OCI-LY1 (cell line): ENCODE data around the gene RGS7.

ENCODE experiments used
- H2AFZ ChIP-seq: fragments of 200-600 bp; sonication (generic), shearing (Covaris generic); 2 replicates; pipeline ENCODE4 v1.6.0; 2014; ENCODE audit warnings: antibody characterized with exemption, mild to moderate bottlenecking, low read length
- H3F3A ChIP-seq: fragments of 200-600 bp; sonication (generic), shearing (Covaris generic); 2 replicates; pipeline ENCODE4 v1.6.0; 2014; ENCODE audit warnings: mild to moderate bottlenecking, antibody characterized with exemption, low read length, moderate library complexity; ENCODE audit not compliant: insufficient read depth
- H3K27ac ChIP-seq: fragments of 200-600 bp; sonication (generic); 2 replicates; pipeline ENCODE4 v1.5.1; 2014; ENCODE audit warnings: low read length, mixed run types, mild to moderate bottlenecking, low read depth; ENCODE audit not compliant: poor library complexity, severe bottlenecking
- H3K27me3 ChIP-seq: fragments of 200-600 bp; sonication (generic); 2 replicates; pipeline ENCODE4 v1.6.0; 2014; ENCODE audit warnings: antibody characterized with exemption, mild to moderate bottlenecking, low read length, moderate library complexity; ENCODE audit not compliant: insufficient read depth
- H3K36me3 ChIP-seq: fragments of 200-600 bp; sonication (generic); 2 replicates; pipeline ENCODE4 v1.6.1; 2014; ENCODE audit warnings: mild to moderate bottlenecking, antibody characterized with exemption, low read length, moderate library complexity, mixed read lengths; ENCODE audit not compliant: insufficient read depth
- H3K4me1 ChIP-seq: fragments of 200-600 bp; sonication (generic); 2 replicates; pipeline ENCODE4 v1.5.1; 2014; ENCODE audit warnings: mild to moderate bottlenecking, low read length, moderate library complexity; ENCODE audit not compliant: insufficient read depth, severe bottlenecking
- H3K4me2 ChIP-seq: fragments of 200-600 bp; sonication (generic), shearing (Covaris generic); 2 replicates; pipeline ENCODE4 v1.6.1; 2014; ENCODE audit warnings: low read length
- H3K4me3 ChIP-seq: fragments of 200-600 bp; sonication (generic); 2 replicates; pipeline ENCODE4 v1.5.1; 2014; ENCODE audit warnings: low read length, low read depth, mild to moderate bottlenecking, mixed read lengths; ENCODE audit not compliant: poor library complexity, severe bottlenecking
- H3K79me2 ChIP-seq: fragments of 200-600 bp; shearing (Covaris generic); 2 replicates; pipeline ENCODE4 v1.6.1; 2016; ENCODE audit warnings: mixed run types, low read length, mixed read lengths; ENCODE audit not compliant: insufficient read depth
- H3K9ac ChIP-seq: fragments of 200-600 bp; sonication (generic), shearing (Covaris generic); 2 replicates; pipeline ENCODE4 v1.6.1; 2014; ENCODE audit warnings: mild to moderate bottlenecking, low read length, mixed read lengths
- H3K9me2 ChIP-seq: fragments of 200-600 bp; sonication (generic), shearing (Covaris generic); 2 replicates; pipeline ENCODE4 v1.6.1; 2014; ENCODE audit warnings: low read depth, mild to moderate bottlenecking, low read length, mixed read lengths
- H3K9me3 ChIP-seq: fragments of 200-600 bp; shearing (Covaris generic); 2 replicates; pipeline ENCODE4 v1.6.1; 2014; ENCODE audit warnings: low read length, mixed read lengths
- H4K20me1 ChIP-seq: fragments of 200-600 bp; sonication (generic), shearing (Covaris generic); 2 replicates; pipeline ENCODE4 v1.6.0; 2016; ENCODE audit warnings: mild to moderate bottlenecking, low read length; ENCODE audit not compliant: insufficient read depth
- CTCF ChIP-seq: fragments of 200-600 bp; sonication (generic), shearing (Covaris generic); IDR thresholded peaks from 2 replicates; pipeline ENCODE4 v1.5.1; 2017; ENCODE audit warnings: mild to moderate bottlenecking, antibody characterized with exemption, low read length, moderate library complexity, mixed read lengths
- EZH2 ChIP-seq: fragments of 200-600 bp; sonication (generic), shearing (Covaris generic); IDR thresholded peaks from 2 replicates; pipeline ENCODE4 v1.8.0; 2017; ENCODE audit warnings: borderline replicate concordance, mixed run types, mild to moderate bottlenecking, antibody characterized with exemption, low read length, moderate library complexity, mixed read lengths

RGS7 gene

GRCh38 chr1:241215683-241216082, 141.3 kb downstream of the RGS7 start:
- no peaks in the 10 kb centered on the region for H3F3A ChIP-seq
- H3K36me3 ChIP-seq = no peaks in the 10 kb centered on the region
- TF ChIP-seq CTCF (no peak), EZH2 (no peak)
- H2AFZ ChIP-seq = no peak overlapping the region
- no peak overlapping the region for H3K4me2 ChIP-seq
- no peaks in the 10 kb centered on the region for H3K27me3 ChIP-seq
- H3K4me1 ChIP-seq = no peaks in the 10 kb centered on the region
- no peaks in the 10 kb centered on the region for H4K20me1 ChIP-seq
- H3K4me3 ChIP-seq = no peak overlapping the region
- H3K27ac ChIP-seq = no peak overlapping the region
- H3K79me2 ChIP-seq = no peaks in the 10 kb centered on the region
- no peaks in the 10 kb centered on the region for H3K9me3 ChIP-seq
- no peak overlapping the region for H3K9ac ChIP-seq
- no peaks in the 10 kb centered on the region for H3K9me2 ChIP-seq

DNA sequence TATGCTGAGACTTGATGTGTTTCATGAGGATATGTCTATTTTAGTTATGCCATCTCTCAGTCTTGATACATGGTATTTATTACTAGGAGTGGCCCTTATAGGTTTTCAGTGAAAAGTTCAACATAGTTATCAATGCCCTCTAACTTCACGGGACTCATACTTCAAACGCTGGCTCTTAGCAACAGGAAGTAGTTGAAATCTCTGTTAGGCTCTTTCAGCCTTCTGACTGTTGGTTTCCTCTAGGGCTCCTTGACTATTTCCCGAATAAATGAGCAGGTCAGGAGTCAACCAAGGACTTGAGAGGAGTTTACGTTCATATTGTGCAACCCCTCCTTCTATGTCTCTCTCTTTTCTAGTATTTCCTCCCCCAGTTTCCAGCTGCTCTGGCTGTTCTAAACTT, 141.8 kb downstream of the RGS7 start:
- no peaks in the 10 kb centered on the region for H3K9me2 ChIP-seq
- no peaks in the 10 kb centered on the region for H4K20me1 ChIP-seq
- H2AFZ ChIP-seq = no peak overlapping the region
- H3K9ac ChIP-seq = no peak overlapping the region
- no peaks in the 10 kb centered on the region for H3K9me3 ChIP-seq
- no peaks in the 10 kb centered on the region for H3K36me3 ChIP-seq
- no peaks in the 10 kb centered on the region for H3K79me2 ChIP-seq
- no peaks in the 10 kb centered on the region for H3F3A ChIP-seq
- no peaks in the 10 kb centered on the region for H3K27me3 ChIP-seq
- H3K4me2 ChIP-seq = no peak overlapping the region
- no peak for TF ChIP-seq CTCF
- no peak for TF ChIP-seq EZH2
- H3K27ac ChIP-seq = no peak overlapping the region
- no peaks in the 10 kb centered on the region for H3K4me1 ChIP-seq
- H3K4me3 ChIP-seq = no peak overlapping the region

GRCh38 chr1:241213139-241213538, 143.9 kb downstream of the RGS7 start:
- no peak overlapping the region for H3K4me3 ChIP-seq
- TF ChIP-seq CTCF (no peak), EZH2 (no peak)
- H3K27me3 ChIP-seq = no peaks in the 10 kb centered on the region
- H3K79me2 ChIP-seq = no peaks in the 10 kb centered on the region
- no peaks in the 10 kb centered on the region for H3K9me3 ChIP-seq
- no peaks in the 10 kb centered on the region for H3K36me3 ChIP-seq
- H3K4me2 ChIP-seq = no peak overlapping the region
- no peaks in the 10 kb centered on the region for H4K20me1 ChIP-seq
- no peaks in the 10 kb centered on the region for H3F3A ChIP-seq
- H3K27ac ChIP-seq = no peak overlapping the region
- H3K4me1 ChIP-seq = no peaks in the 10 kb centered on the region
- no peaks in the 10 kb centered on the region for H3K9me2 ChIP-seq
- no peak overlapping the region for H3K9ac ChIP-seq
- H2AFZ ChIP-seq = no peak overlapping the region
